Left colon (tissue), 2 donors: ENCODE results near the gene ORAI3. TPM values are rescaled to one million over a fixed set of nuclear protein-coding genes. Genes with fewer than 3 reads are reported as not detected.

Source experiments
- ATAC-seq: fragments of 200-7000 bp; cut with Tn5 transposase; one replicate; pipeline ENCODE4 v1.9.1; 2020; ENCODE audit warnings: mild to moderate bottlenecking, moderate library complexity
- DNase-seq, 2 donors: peaks; one replicate each; pipeline ENCODE4 v3.0.0-alpha.2; 2020
- intact Hi-C, 2 donors: fragments of 100-400 bp; cut with DNase I in 1 of 2; cut with micrococcal nuclease in 1 of 2; formaldehyde crosslinking; loops; one replicate each; pipeline versions ENCODE4 v1.11.2 to v1.14.0; 2022; cut with DNase I, micrococcal nuclease
- total RNA-seq, 2 donors: library from RNA; stranded (reverse); fragmentation: NEBNext Ultra II Directional; extraction: Animal tissue kit (Norgen Biotek cat#: 25700); gene quantifications; one replicate each; pipeline ENCODE4 v1.2.1, GENCODE V29; 2021
- donor health status: DM: no; HTN: no; CAD: no.
- donor health status: DM: yes; HTN: yes; CAD: no.

The ORAI3 gene
- total RNA-seq, 2 donors from 2014 or later = 12.9 to 21.0 TPM

- intact Hi-C loops = loop anchor here in 1 of 2 donors (5.0 kb wide), 1 partner anchor 80 kb away; no protein-coding TSS in a partner anchor
- DNase-seq (peak; percentile 94 to 95), ATAC-seq (peak; percentile 40)
These were observed 27.0 kb upstream of the ORAI3 start for GRCh38 chr16:30921748-30922419.

- ATAC-seq (peak; percentile 72), DNase-seq (peak; percentile 99 to 100)
- intact Hi-C loops = loop anchor here in 1 of 2 donors (5.0 kb wide), 1 partner anchor 80 kb away; no protein-coding TSS in a partner anchor
These were observed 26.4 kb upstream of the ORAI3 start for GRCh38 chr16:30922420-30922959.

GRCh38 chr16:30922960-30923535, 25.8 kb upstream of the ORAI3 start:
- intact Hi-C loops = loop anchor here in 1 of 2 donors (5.0 kb wide), 1 partner anchor 81 kb away; no protein-coding TSS in a partner anchor
- peak; percentile 70 for ATAC-seq
- DNase-seq = peak; percentile 99 to 100

GRCh38 chr16:30923554-30924075, 25.3 kb upstream of the ORAI3 start, which contains the start of gene FBXL19:
Gene FBXL19 (plus strand): TSS chr16:30923572. CDS start chr16:30925755, 2,183 bp downstream.
- ATAC-seq = no peak
- peak in 1 of 2 donors; percentile 65 for DNase-seq
- intact Hi-C loops = loop anchor here in 1 of 2 donors (5.0 kb wide), 1 partner anchor 81 kb away; no protein-coding TSS in a partner anchor

- peak in 1 of 2 donors; percentile 48 for DNase-seq
- intact Hi-C loops = loop anchor here in 1 of 2 donors (5.0 kb wide), 1 partner anchor 82 kb away; no protein-coding TSS in a partner anchor
- no peak for ATAC-seq
These were observed 24.6 kb upstream of the ORAI3 start for GRCh38 chr16:30924076-30924912.

GRCh38 chr16:30924913-30925631, 23.8 kb upstream of the ORAI3 start:
- intact Hi-C loops = loop anchor here in 1 of 2 donors (5.0 kb wide), 1 partner anchor 83 kb away; no protein-coding TSS in a partner anchor
- no peak for DNase-seq
- ATAC-seq = no peak

GRCh38 chr16:30925632-30925987, 23.3 kb upstream of the ORAI3 start:
- ATAC-seq = no peak
- intact Hi-C loops = no loop called here

GRCh38 chr16:30925995-30926811, 22.7 kb upstream of the ORAI3 start:
- intact Hi-C loops = no loop called here
- DNase-seq (no peak), ATAC-seq (no peak)

More at GRCh38 chr16:30925632-30925987, 23.3 kb upstream of the ORAI3 start:
- no peak for DNase-seq

GRCh38 chr16:30926937-30927788, 21.7 kb upstream of the ORAI3 start:
- ATAC-seq (no peak), DNase-seq (no peak)
- intact Hi-C loops = no loop called here

- intact Hi-C loops = no loop called here
- ATAC-seq = no peak
- peak in 1 of 2 donors; percentile 47 for DNase-seq
These were observed 21.0 kb upstream of the ORAI3 start for GRCh38 chr16:30927789-30928378.

- intact Hi-C loops = no loop called here
- DNase-seq = no peak
- ATAC-seq = no peak
These were observed 20.5 kb upstream of the ORAI3 start for GRCh38 chr16:30928390-30928789.

- intact Hi-C loops = no loop called here
- DNase-seq (no peak), ATAC-seq (no peak)
These were observed 19.7 kb upstream of the ORAI3 start for GRCh38 chr16:30929167-30929566.

- intact Hi-C loops = no loop called here
- no peak for ATAC-seq
- no peak for DNase-seq
These were observed 18.7 kb upstream of the ORAI3 start for GRCh38 chr16:30930160-30930571.

GRCh38 chr16:30931068-30931650, 17.7 kb upstream of the ORAI3 start:
- ATAC-seq (no peak), DNase-seq (no peak)
- intact Hi-C loops = no loop called here

- intact Hi-C loops = no loop called here
- ATAC-seq = peak; percentile 62
- DNase-seq = no peak
These were observed 13.9 kb upstream of the ORAI3 start for GRCh38 chr16:30934827-30935557.
